WTC11 (cell line): Measurements from ENCODE around the gene INPP4A. TPM values are rescaled to one million over a fixed set of nuclear protein-coding genes. Genes with fewer than 3 reads are reported as not detected.

Experiments used
- ATAC-seq: fragments of 200-7000 bp; cut with Tn5 transposase; 2 replicates; pipeline ENCODE4 v1.10.0; 2021; ENCODE audit warnings: mild to moderate bottlenecking, moderate library complexity
- CTCF ChIA-PET: fragments of 300-600 bp; sonication (Branson Sonifier 250); formaldehyde crosslinking; loops from one replicate; lab custom pipeline; 2021; ENCODE audit warnings: antibody characterized with exemption; lab: Charles Lee
- POLR2A ChIA-PET: fragments of 350-600 bp; sonication (Branson Sonifier 250); formaldehyde crosslinking; loops from one replicate; lab custom pipeline; 2021; ENCODE audit warnings: antibody characterized with exemption; lab: Charles Lee
- DNase-seq: peaks from one replicate; pipeline ENCODE4 v3.0.0; 2021; ENCODE audit warnings: low spot score
- H3K27ac Mint-ChIP-seq: 2 replicates; pipeline ENCODE4 v1.8.0; 2021; ENCODE audit warnings: mixed read lengths
- H3K27me3 Mint-ChIP-seq: 2 replicates; pipeline ENCODE4 v1.8.0; 2021; ENCODE audit warnings: low read depth, mild to moderate bottlenecking, moderate library complexity, mixed read lengths
- H3K36me3 Mint-ChIP-seq: 2 replicates; pipeline ENCODE4 v1.8.0; 2021; ENCODE audit warnings: mixed read lengths
- H3K4me1 Mint-ChIP-seq: 2 replicates; pipeline ENCODE4 v1.8.0; 2022; ENCODE audit warnings: mixed read lengths
- H3K4me3 Mint-ChIP-seq: 2 replicates; pipeline ENCODE4 v1.8.0; 2021; ENCODE audit warnings: mild to moderate bottlenecking, moderate library complexity, mixed read lengths
- H3K9me3 Mint-ChIP-seq: 2 replicates; pipeline ENCODE4 v1.8.0; 2021; ENCODE audit warnings: mixed read lengths
- ESRRA ChIP-seq: sonication (generic); formaldehyde crosslinking; IDR thresholded peaks from 2 replicates; pipeline ENCODE4 v1.8.1; 2022; ENCODE audit warnings: mild to moderate bottlenecking, missing genetic modification reagents, borderline replicate concordance
- ETV6 ChIP-seq: sonication (generic); formaldehyde crosslinking; IDR thresholded peaks from 2 replicates; pipeline ENCODE4 v1.8.1; 2022; ENCODE audit warnings: mild to moderate bottlenecking, missing genetic modification reagents
- FOXK1 ChIP-seq: sonication (generic); formaldehyde crosslinking; IDR thresholded peaks from 2 replicates; pipeline ENCODE4 v1.8.0; 2022; ENCODE audit warnings: mild to moderate bottlenecking, moderate library complexity, missing genetic modification reagents
- GRHL2 ChIP-seq: fragments of 250-450 bp; sonication (Bioruptor Pico); IDR thresholded peaks from 2 replicates; pipeline ENCODE4 v1.8.0; 2022; ENCODE audit warnings: mild to moderate bottlenecking, moderate library complexity; ENCODE audit not compliant: insufficient replicate concordance, severe bottlenecking
- GTF2I ChIP-seq: fragments of 250-450 bp; sonication (Bioruptor Pico); conservative IDR thresholded peaks from 2 replicates; pipeline ENCODE4 v1.4.0; 2021; ENCODE audit warnings: mild to moderate bottlenecking
- MXD4 ChIP-seq: fragments of 250-450 bp; sonication (Bioruptor Pico); IDR thresholded peaks from 2 replicates; pipeline ENCODE4 v1.8.0; 2021; ENCODE audit warnings: mild to moderate bottlenecking, moderate library complexity, borderline replicate concordance
- MYBL2 ChIP-seq: sonication (generic); formaldehyde crosslinking; IDR thresholded peaks from 2 replicates; pipeline ENCODE4 v1.8.1; 2023; ENCODE audit warnings: mild to moderate bottlenecking, moderate library complexity, missing genetic modification reagents
- PRRX2 ChIP-seq: fragments of 250-450 bp; sonication (Bioruptor Pico); IDR thresholded peaks from 2 replicates; pipeline ENCODE4 v1.8.0; 2021; ENCODE audit warnings: mild to moderate bottlenecking
- SOX15 ChIP-seq: fragments of 250-450 bp; sonication (Bioruptor Pico); IDR thresholded peaks from 2 replicates; pipeline ENCODE4 v1.9.0; 2021; ENCODE audit warnings: mild to moderate bottlenecking
- TP53 ChIP-seq: sonication (generic); formaldehyde crosslinking; IDR thresholded peaks from 2 replicates; pipeline ENCODE4 v1.8.1; 2023; ENCODE audit warnings: mild to moderate bottlenecking, missing genetic modification reagents
- ZNF416 ChIP-seq: fragments of 250-450 bp; sonication (Bioruptor Pico); IDR thresholded peaks from 2 replicates; pipeline ENCODE4 v1.9.0; 2021; ENCODE audit warnings: mild to moderate bottlenecking, inconsistent platforms
- total RNA-seq: library from RNA; stranded (reverse); gene quantifications from 3 replicates; pipeline ENCODE4 v1.2.3, GENCODE V29; 2021
- TF ChIP-seq, protein P1 (sequence below): sonication (generic); formaldehyde crosslinking; IDR thresholded peaks from 2 replicates; pipeline ENCODE4 v1.8.1; 2022; ENCODE audit warnings: mild to moderate bottlenecking, moderate library complexity, missing genetic modification reagents
- TF ChIP-seq, protein P2 (sequence below): fragments of 200-600 bp; IDR thresholded peaks from 2 replicates; pipeline ENCODE4 v1.8.0; 2022; ENCODE audit warnings: antibody characterized with exemption
- TF ChIP-seq, protein P3 (sequence below): sonication (generic); formaldehyde crosslinking; IDR thresholded peaks from 2 replicates; pipeline ENCODE4 v1.8.0; 2022; ENCODE audit warnings: mild to moderate bottlenecking, missing genetic modification reagents
- TF ChIP-seq, protein P4 (sequence below): fragments of 250-450 bp; sonication (Bioruptor Pico); conservative IDR thresholded peaks from 2 replicates; pipeline ENCODE4 v1.9.0; 2021; ENCODE audit warnings: mild to moderate bottlenecking
- TF ChIP-seq, protein P5 (sequence below): sonication (generic); formaldehyde crosslinking; conservative IDR thresholded peaks from 2 replicates; pipeline ENCODE4 v1.8.1; 2023; ENCODE audit warnings: mild to moderate bottlenecking, low read depth, missing genetic modification reagents, moderate library complexity
- TF ChIP-seq, protein P6 (sequence below): sonication (generic); formaldehyde crosslinking; IDR thresholded peaks from 2 replicates; pipeline ENCODE4 v1.8.1; 2023; ENCODE audit warnings: mild to moderate bottlenecking, missing genetic modification reagents, borderline replicate concordance

The INPP4A gene
- total RNA-seq, 1 experiment from 2014 or later = 38.3 TPM

DNA sequence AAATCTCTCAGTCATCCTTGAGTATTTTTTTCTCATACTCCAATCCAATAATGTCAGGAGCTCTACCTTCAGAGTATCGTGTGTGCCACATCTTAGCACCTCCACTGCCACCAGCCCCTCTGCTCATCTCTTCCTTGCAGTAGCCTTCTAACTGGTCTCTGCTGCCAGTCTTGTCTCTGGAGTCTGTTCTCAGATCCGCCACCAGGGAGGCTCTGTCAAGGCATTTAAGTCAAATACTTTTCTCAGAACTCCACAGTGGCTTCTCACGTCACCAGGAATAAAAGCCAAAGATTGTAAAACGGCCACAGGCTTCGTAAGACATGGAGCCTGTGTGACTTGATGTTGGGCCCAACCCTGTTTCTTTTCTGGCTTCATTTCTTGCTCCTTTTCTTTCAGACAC, 170.8 kb downstream of the INPP4A start (continued):
- TF ChIP-seq SOX15 (CRISPR knock-in tag) (no peak), GTF2I (CRISPR knock-in tag) (no peak), PRRX2 (CRISPR knock-in tag) (no peak), ETV6 (CRISPR knock-in tag) (no peak), ZNF416 (CRISPR knock-in tag) (no peak)
- TF ChIP-seq, protein P1, sequence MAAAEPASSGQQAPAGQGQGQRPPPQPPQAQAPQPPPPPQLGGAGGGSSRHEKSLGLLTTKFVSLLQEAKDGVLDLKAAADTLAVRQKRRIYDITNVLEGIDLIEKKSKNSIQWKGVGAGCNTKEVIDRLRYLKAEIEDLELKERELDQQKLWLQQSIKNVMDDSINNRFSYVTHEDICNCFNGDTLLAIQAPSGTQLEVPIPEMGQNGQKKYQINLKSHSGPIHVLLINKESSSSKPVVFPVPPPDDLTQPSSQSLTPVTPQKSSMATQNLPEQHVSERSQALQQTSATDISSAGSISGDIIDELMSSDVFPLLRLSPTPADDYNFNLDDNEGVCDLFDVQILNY (CRISPR knock-in tag) = no peak
- TF ChIP-seq, protein P2, sequence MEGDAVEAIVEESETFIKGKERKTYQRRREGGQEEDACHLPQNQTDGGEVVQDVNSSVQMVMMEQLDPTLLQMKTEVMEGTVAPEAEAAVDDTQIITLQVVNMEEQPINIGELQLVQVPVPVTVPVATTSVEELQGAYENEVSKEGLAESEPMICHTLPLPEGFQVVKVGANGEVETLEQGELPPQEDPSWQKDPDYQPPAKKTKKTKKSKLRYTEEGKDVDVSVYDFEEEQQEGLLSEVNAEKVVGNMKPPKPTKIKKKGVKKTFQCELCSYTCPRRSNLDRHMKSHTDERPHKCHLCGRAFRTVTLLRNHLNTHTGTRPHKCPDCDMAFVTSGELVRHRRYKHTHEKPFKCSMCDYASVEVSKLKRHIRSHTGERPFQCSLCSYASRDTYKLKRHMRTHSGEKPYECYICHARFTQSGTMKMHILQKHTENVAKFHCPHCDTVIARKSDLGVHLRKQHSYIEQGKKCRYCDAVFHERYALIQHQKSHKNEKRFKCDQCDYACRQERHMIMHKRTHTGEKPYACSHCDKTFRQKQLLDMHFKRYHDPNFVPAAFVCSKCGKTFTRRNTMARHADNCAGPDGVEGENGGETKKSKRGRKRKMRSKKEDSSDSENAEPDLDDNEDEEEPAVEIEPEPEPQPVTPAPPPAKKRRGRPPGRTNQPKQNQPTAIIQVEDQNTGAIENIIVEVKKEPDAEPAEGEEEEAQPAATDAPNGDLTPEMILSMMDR = no peak
- TF ChIP-seq, protein P3, sequence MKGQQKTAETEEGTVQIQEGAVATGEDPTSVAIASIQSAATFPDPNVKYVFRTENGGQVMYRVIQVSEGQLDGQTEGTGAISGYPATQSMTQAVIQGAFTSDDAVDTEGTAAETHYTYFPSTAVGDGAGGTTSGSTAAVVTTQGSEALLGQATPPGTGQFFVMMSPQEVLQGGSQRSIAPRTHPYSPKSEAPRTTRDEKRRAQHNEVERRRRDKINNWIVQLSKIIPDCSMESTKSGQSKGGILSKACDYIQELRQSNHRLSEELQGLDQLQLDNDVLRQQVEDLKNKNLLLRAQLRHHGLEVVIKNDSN (CRISPR knock-in tag) = no peak
- TF ChIP-seq, all 79 proteins: peak for 0

DNA sequence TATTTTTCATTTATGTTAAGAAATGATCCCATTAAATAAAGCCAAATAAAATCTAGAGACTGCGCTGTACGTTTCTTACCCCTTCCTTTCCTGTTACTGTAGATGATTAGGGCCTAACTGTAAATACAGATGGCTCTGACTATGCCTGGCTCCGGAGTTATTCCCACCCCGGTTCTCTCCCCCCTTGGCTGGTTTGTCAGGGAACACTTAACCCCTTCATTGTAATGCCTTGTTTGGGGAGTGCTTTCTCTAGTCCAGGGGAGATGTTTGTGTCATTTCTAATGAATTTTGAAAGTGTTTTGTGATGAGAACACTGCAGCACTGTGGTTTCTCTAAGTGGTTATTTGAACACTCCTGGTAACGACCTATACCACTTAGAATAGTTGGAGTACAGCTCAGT, 172.5 kb downstream of the INPP4A start:
- ChIA-PET POLR2A (no interaction called here), CTCF (no interaction called here)
- ATAC-seq = no peak
- Mint-ChIP-seq H3K27ac (no peak overlapping the region), H3K36me3 (peaks cover 38% of the 10 kb centered on the region), H3K9me3 (no peaks in the 10 kb centered on the region), H3K4me3 (no peak overlapping the region)
- no peak for DNase-seq
- TF ChIP-seq, protein P4, sequence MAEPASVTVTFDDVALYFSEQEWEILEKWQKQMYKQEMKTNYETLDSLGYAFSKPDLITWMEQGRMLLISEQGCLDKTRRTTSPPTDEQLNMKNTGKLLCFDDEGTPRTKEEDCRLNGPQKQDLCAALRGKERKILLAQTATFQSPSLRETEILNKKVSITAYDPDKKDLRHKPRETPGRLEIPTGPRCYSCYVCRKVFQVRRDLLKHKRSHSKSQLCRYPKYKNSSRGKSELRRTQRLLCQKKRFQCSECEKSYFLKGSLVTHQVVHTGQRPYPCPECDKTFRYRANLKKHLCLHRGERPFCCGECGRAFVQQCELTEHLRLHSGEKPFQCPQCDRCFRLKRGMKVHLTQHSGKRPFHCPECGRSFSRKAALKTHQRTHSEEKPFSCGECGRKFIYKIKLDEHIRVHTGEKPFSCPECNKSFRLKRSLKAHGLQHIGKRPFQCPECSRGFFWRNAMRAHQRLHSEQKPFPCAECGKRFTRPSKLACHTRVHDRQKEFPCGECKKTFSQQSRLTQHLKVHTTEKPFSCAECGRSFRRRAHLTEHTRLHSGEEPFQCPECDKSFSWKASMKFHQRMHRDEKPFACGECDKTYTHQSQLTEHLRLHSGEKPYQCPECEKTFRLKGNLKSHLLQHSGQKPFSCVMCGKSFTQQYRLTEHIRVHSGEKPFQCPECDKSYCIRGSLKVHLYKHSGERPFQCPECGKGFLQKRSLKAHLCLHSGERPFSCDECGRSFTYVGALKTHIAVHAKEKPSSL = no peak
- TF ChIP-seq, protein P5, sequence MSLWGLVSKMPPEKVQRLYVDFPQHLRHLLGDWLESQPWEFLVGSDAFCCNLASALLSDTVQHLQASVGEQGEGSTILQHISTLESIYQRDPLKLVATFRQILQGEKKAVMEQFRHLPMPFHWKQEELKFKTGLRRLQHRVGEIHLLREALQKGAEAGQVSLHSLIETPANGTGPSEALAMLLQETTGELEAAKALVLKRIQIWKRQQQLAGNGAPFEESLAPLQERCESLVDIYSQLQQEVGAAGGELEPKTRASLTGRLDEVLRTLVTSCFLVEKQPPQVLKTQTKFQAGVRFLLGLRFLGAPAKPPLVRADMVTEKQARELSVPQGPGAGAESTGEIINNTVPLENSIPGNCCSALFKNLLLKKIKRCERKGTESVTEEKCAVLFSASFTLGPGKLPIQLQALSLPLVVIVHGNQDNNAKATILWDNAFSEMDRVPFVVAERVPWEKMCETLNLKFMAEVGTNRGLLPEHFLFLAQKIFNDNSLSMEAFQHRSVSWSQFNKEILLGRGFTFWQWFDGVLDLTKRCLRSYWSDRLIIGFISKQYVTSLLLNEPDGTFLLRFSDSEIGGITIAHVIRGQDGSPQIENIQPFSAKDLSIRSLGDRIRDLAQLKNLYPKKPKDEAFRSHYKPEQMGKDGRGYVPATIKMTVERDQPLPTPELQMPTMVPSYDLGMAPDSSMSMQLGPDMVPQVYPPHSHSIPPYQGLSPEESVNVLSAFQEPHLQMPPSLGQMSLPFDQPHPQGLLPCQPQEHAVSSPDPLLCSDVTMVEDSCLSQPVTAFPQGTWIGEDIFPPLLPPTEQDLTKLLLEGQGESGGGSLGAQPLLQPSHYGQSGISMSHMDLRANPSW (CRISPR knock-in tag) = no peak
- TF ChIP-seq ESRRA (CRISPR knock-in tag) (no peak), MXD4 (CRISPR knock-in tag) (no peak)
- TF ChIP-seq, all 79 proteins: peak for 0
- no peaks in the 10 kb centered on the region for H3K27me3 Mint-ChIP-seq
- no peaks in the 10 kb centered on the region for H3K4me1 Mint-ChIP-seq

DNA sequence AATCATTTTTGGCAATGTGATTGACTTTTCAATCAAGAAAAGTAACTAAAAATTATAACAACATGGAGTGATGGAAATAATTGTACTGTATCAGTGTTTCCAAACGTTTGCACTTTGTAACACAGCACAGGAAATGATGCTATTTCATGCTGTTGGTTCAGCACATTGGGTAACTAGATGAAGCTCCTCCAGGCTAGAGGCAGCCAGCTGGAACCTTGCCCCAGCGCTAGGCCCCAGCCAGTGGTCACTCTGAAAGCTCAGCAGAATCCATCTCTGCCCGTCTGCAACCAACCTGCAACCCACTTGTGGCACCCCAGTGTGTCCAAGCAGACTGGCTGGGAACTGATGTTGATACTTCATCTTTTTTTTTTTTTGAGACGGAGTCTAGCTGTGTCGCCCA, 179.0 kb downstream of the INPP4A start:
- H3K4me3 Mint-ChIP-seq = no peak overlapping the region

More for the DNA sequence above, 179.0 kb downstream of the INPP4A start:
- Mint-ChIP-seq H3K36me3 (no peaks in the 10 kb centered on the region), H3K4me1 (no peaks in the 10 kb centered on the region), H3K9me3 (peaks cover 4% of the 10 kb centered on the region; the same call in 1 of the 2 replicates), H3K27me3 (no peaks in the 10 kb centered on the region), H3K27ac (no peak overlapping the region)
- TF ChIP-seq FOXK1 (CRISPR knock-in tag) = no peak
- no peak for TF ChIP-seq MYBL2 (CRISPR knock-in tag)
- no peak for TF ChIP-seq GRHL2 (CRISPR knock-in tag)
- TF ChIP-seq, protein P6, sequence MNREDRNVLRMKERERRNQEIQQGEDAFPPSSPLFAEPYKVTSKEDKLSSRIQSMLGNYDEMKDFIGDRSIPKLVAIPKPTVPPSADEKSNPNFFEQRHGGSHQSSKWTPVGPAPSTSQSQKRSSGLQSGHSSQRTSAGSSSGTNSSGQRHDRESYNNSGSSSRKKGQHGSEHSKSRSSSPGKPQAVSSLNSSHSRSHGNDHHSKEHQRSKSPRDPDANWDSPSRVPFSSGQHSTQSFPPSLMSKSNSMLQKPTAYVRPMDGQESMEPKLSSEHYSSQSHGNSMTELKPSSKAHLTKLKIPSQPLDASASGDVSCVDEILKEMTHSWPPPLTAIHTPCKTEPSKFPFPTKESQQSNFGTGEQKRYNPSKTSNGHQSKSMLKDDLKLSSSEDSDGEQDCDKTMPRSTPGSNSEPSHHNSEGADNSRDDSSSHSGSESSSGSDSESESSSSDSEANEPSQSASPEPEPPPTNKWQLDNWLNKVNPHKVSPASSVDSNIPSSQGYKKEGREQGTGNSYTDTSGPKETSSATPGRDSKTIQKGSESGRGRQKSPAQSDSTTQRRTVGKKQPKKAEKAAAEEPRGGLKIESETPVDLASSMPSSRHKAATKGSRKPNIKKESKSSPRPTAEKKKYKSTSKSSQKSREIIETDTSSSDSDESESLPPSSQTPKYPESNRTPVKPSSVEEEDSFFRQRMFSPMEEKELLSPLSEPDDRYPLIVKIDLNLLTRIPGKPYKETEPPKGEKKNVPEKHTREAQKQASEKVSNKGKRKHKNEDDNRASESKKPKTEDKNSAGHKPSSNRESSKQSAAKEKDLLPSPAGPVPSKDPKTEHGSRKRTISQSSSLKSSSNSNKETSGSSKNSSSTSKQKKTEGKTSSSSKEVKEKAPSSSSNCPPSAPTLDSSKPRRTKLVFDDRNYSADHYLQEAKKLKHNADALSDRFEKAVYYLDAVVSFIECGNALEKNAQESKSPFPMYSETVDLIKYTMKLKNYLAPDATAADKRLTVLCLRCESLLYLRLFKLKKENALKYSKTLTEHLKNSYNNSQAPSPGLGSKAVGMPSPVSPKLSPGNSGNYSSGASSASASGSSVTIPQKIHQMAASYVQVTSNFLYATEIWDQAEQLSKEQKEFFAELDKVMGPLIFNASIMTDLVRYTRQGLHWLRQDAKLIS (CRISPR knock-in tag) = no peak
- no peak for TF ChIP-seq TP53 (CRISPR knock-in tag)
- no peak for DNase-seq
- POLR2A ChIA-PET = no interaction called here
- ATAC-seq = no peak
- CTCF ChIA-PET = interaction anchor here (1.0 to 1.2 kb wide), 2 partner anchors 11 to 26 kb away, joined by 4 read pairs; no protein-coding TSS in a partner anchor
